LHCN-M2 (cell line): ENCODE results near the gene ELP2. TPM values are rescaled to one million over a fixed set of nuclear protein-coding genes. Genes with fewer than 3 reads are reported as not detected.
A peak's percentile ranks its signal among the peaks of the same experiment; 100 is the strongest.

Experiments
- DNase-seq: peaks from one replicate; pipeline ENCODE4 v3.0.0-alpha.2; 2012; ENCODE audit warnings: low read depth
- total RNA-seq: library from RNA; depleted of rRNA; stranded (reverse); fragments of >200 nt; gene quantifications from 2 replicates; pipeline ENCODE4 v1.2.3, GENCODE V29; 2014; rRNA removed

Gene ELP2
- total RNA-seq, 1 experiment from 2014 or later, result 48.2 TPM

DNA sequence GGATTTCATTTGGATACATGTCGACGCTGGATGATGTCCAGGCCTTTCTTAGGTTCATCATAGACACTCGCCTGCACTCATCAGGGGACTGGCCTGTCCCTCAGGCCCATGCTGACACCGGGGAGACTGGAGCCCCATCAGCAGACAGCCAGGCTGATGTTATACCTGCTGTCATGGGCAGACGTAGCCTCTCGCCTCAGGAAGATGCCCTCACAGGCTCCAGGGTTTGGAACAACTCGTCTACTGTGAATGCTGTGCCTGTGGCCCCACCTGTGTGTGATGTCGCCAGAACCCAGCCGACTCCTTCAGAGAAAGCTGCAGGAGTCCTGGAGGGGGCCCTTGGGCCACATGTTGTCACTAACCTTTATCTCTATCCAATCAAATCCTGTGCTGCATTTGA, 85.9 kb downstream of the ELP2 start:
- no peak for DNase-seq

- peak; percentile 10 for DNase-seq
These were observed 87.6 kb downstream of the ELP2 start for GRCh38 chr18:36217348-36217747.

DNA sequence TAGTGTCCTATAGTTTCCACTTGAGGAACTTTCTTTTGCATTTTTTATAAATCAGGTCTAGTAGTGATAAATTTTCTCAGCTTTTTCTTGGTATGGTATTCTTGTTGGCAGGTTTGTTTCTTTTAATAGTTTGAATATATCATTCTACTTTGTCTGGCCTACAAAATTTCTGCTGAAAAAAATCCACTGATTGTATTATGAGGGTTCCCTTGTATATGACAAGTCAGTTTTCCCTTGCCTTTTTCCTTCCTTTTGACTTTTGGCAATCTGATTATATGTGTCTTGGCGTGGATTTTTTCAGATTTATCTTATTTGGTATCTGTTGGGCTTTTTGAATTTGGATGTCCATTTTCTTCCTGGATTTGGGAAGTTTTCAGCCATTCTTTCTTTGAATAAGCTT, 99.5 kb downstream of the ELP2 start:
- DNase-seq, result no peak

Other genes with a start within 250 kb of the ELP2 start
- gene RPRD1A, start 62.3 kb upstream of the ELP2 start, total RNA-seq, result 41.2 and 42.1 TPM in 2 replicates
- gene SLC39A6, start 559 bp upstream of the ELP2 start, total RNA-seq, result 110 and 113 TPM in 2 replicates
- gene MOCOS, start 57.6 kb downstream of the ELP2 start, total RNA-seq, result 4.2 and 5.7 TPM in 2 replicates
- 8.5 and 8.7 TPM in 2 replicates for gene FHOD3, start 167.8 kb downstream of the ELP2 start, total RNA-seq